ENCODE results near the gene CAMK1D. TPM values are rescaled to one million over a fixed set of nuclear protein-coding genes. Genes with fewer than 3 reads are reported as not detected.

The CAMK1D gene
- total and polyA plus RNA-seq, 3 donors from 2014 or later: 10.0 to 14.5 (median 14.0) TPM

GRCh38 chr10:12534824-12535223, 185.5 kb downstream of the CAMK1D start:
- Histone ChIP-seq H3K27me3 (no peaks in the 10 kb centered on the region), H3K4me3 (no peak overlapping the region), H3K27ac (no peak overlapping the region), H3K36me3 (ENCODE audit: low read depth, missing control alignments) (no peaks in the 10 kb centered on the region), H3K4me1 (peaks cover 28% of the 10 kb centered on the region), H3K9me3 (no peaks in the 10 kb centered on the region)
- DNase-seq: no peak
- WGBS, 2 donors: 87 to 88% methylated on average over 9 of the region's 9 CpGs
- no peak for TF ChIP-seq CTCF (IDR thresholded peaks at IDR 0.05)
- no peak for TF ChIP-seq POLR2A (IDR thresholded peaks at IDR 0.05)
- intact Hi-C loops (cut with DNase I; ENCODE audit: low total_unique reads): no loop called here

- no peaks in the 10 kb centered on the region for H3K36me3 ChIP-seq (ENCODE audit: low read depth, missing control alignments)
- TF ChIP-seq POLR2A (IDR thresholded peaks at IDR 0.05) (no peak), CTCF (IDR thresholded peaks at IDR 0.05) (no peak)
- H3K9me3 ChIP-seq: no peaks in the 10 kb centered on the region
- H3K27ac ChIP-seq: no peak overlapping the region
- H3K27me3 ChIP-seq: no peaks in the 10 kb centered on the region
- no peak overlapping the region for H3K4me3 ChIP-seq
- intact Hi-C loops (cut with DNase I; ENCODE audit: low total_unique reads): no loop called here
- DNase-seq: no peak
- H3K4me1 ChIP-seq: peaks cover 20% of the 10 kb centered on the region
These were observed 186.3 kb downstream of the CAMK1D start for GRCh38 chr10:12535656-12536055.

GRCh38 chr10:12538491-12538995, 189.2 kb downstream of the CAMK1D start:
- Histone ChIP-seq H3K4me3 (no peak overlapping the region), H3K36me3 (ENCODE audit: low read depth, missing control alignments) (no peaks in the 10 kb centered on the region), H3K9me3 (no peaks in the 10 kb centered on the region), H3K27me3 (no peaks in the 10 kb centered on the region), H3K27ac (peak overlapping the region in 1 of 2 donors; percentile 42), H3K4me1 (peaks cover 7% of the 10 kb centered on the region)
- no peak for TF ChIP-seq CTCF (IDR thresholded peaks at IDR 0.05)
- no peak for TF ChIP-seq POLR2A (IDR thresholded peaks at IDR 0.05)
- intact Hi-C loops (cut with DNase I; ENCODE audit: low total_unique reads): no loop called here
- no peak for DNase-seq
- WGBS, 2 donors: 71 to 72% methylated on average over 9 of the region's 9 CpGs

GRCh38 chr10:12539350-12540164, 190.2 kb downstream of the CAMK1D start:
- peak; percentile 32 for DNase-seq
- Histone ChIP-seq H3K27ac (peak overlapping the region in 1 of 2 donors; percentile 42), H3K4me3 (no peak overlapping the region), H3K4me1 (peaks cover 7% of the 10 kb centered on the region), H3K27me3 (no peaks in the 10 kb centered on the region), H3K36me3 (ENCODE audit: low read depth, missing control alignments) (no peaks in the 10 kb centered on the region), H3K9me3 (no peaks in the 10 kb centered on the region)
- WGBS, 2 donors: 66 to 80% methylated on average over 7 of the region's 7 CpGs
- intact Hi-C loops (cut with DNase I; ENCODE audit: low total_unique reads): no loop called here
- TF ChIP-seq CTCF (IDR thresholded peaks at IDR 0.05): no peak
- no peak for TF ChIP-seq POLR2A (IDR thresholded peaks at IDR 0.05)

Measured in testis (tissue), 3 donors.